SK-N-MC (cell line): ENCODE measurements around the gene TPX2.

Source experiments
- EZH2 ChIP-seq: fragments of 200-600 bp; sonication (generic); IDR thresholded peaks from one replicate; pipeline ENCODE4 v1.6.1; 2017; ENCODE audit warnings: antibody characterized with exemption
- POLR2AphosphoS5 ChIP-seq: IDR thresholded peaks from 2 replicates; pipeline ENCODE4 v1.6.1; 2012; ENCODE audit warnings: mild to moderate bottlenecking, low read depth, low read length, borderline replicate concordance

GRCh38 chr20:31797364-31797763, 58.3 kb downstream of the TPX2 start:
- TF ChIP-seq POLR2AphosphoS5 (no peak), EZH2 (no peak)
